Stimulated activated naive CD8-positive, alpha-beta T cell treated with anti-CD3 and anti-CD28 coated beads, Interleukin-15, amount 100 ng/mL, for 72 hours (primary cell): Measurements from ENCODE around the gene MYOM1.

Experiments
- ATAC-seq: fragments of 150-1000 bp; cut with Tn5 transposase; 2 replicates; pipeline ENCODE4 v1.10.0; 2021; ENCODE audit warnings: mild to moderate bottlenecking, moderate library complexity
- DNase-seq, 2 donors: peaks; one replicate each; pipeline ENCODE4 v3.0.0; 2021 to 2022
- H3K27ac Mint-ChIP-seq, 2 donors: one replicate each; pipeline ENCODE4 v1.8.0; 2022; ENCODE audit warnings: mild to moderate bottlenecking in 2 of 2, mixed read lengths in 2 of 2, moderate library complexity in 2 of 2
- H3K27me3 Mint-ChIP-seq: one replicate; pipeline ENCODE4 v1.8.0; 2022; ENCODE audit warnings: mixed read lengths
- H3K4me1 Mint-ChIP-seq: one replicate; pipeline ENCODE4 v1.8.0; 2022; ENCODE audit warnings: mild to moderate bottlenecking, mixed read lengths
- H3K4me3 Mint-ChIP-seq, 2 donors: one replicate each; pipeline ENCODE4 v1.8.0; 2022; ENCODE audit warnings: mild to moderate bottlenecking in 2 of 2, mixed read lengths in 2 of 2, moderate library complexity in 1 of 2
- H3K9me3 Mint-ChIP-seq, 2 donors: one replicate each; pipeline ENCODE4 v1.8.0; 2022; ENCODE audit warnings: mixed read lengths in 2 of 2

MYOM1 gene

DNA sequence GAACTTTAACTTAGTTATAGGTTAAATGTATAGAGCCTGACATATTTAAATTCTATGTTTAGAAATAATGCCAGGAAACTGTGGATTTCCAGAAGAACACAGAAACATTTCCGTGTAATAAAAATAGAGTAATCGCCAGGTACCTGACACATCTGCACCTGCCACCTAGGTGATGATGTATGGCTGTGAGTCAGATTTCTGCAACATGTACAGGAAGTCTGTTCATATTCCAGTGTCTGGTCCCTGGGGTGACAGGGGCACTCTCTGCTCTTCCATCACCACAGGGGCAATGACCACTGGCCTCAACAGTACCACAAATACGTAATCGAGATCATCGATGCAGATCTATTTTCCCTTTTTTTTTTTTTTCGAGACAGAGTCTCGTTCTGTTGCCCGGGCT, 105.7 kb downstream of the MYOM1 start:
- H3K27ac Mint-ChIP-seq, result no peak overlapping the region
- DNase-seq (no peak), ATAC-seq (no peak)
- no peaks in the 10 kb centered on the region for H3K9me3 Mint-ChIP-seq
- no peaks in the 10 kb centered on the region for H3K27me3 Mint-ChIP-seq
- no peaks in the 10 kb centered on the region for H3K4me1 Mint-ChIP-seq
- no peak overlapping the region for H3K4me3 Mint-ChIP-seq

GRCh38 chr18:3111523-3112240, 108.1 kb downstream of the MYOM1 start:
- H3K4me1 Mint-ChIP-seq, result no peaks in the 10 kb centered on the region
- DNase-seq, result no peak

GRCh38 chr18:3110034-3110752, 109.6 kb downstream of the MYOM1 start:
- Mint-ChIP-seq H3K27ac (no peak overlapping the region), H3K27me3 (no peaks in the 10 kb centered on the region), H3K4me1 (no peaks in the 10 kb centered on the region), H3K4me3 (no peak overlapping the region), H3K9me3 (no peaks in the 10 kb centered on the region)
- DNase-seq (no peak), ATAC-seq (no peak)

More at GRCh38 chr18:3111523-3112240, 108.1 kb downstream of the MYOM1 start:
- Mint-ChIP-seq H3K27ac (no peak overlapping the region), H3K27me3 (no peaks in the 10 kb centered on the region), H3K4me3 (no peak overlapping the region), H3K9me3 (no peaks in the 10 kb centered on the region)
- ATAC-seq, result no peak

- Mint-ChIP-seq H3K9me3 (no peaks in the 10 kb centered on the region), H3K27me3 (no peaks in the 10 kb centered on the region), H3K4me1 (no peaks in the 10 kb centered on the region), H3K4me3 (no peak overlapping the region), H3K27ac (no peak overlapping the region)
- DNase-seq, result no peak
- ATAC-seq, result no peak
Measured at GRCh38 chr18:3107740-3108151, 112.0 kb downstream of the MYOM1 start.

DNA sequence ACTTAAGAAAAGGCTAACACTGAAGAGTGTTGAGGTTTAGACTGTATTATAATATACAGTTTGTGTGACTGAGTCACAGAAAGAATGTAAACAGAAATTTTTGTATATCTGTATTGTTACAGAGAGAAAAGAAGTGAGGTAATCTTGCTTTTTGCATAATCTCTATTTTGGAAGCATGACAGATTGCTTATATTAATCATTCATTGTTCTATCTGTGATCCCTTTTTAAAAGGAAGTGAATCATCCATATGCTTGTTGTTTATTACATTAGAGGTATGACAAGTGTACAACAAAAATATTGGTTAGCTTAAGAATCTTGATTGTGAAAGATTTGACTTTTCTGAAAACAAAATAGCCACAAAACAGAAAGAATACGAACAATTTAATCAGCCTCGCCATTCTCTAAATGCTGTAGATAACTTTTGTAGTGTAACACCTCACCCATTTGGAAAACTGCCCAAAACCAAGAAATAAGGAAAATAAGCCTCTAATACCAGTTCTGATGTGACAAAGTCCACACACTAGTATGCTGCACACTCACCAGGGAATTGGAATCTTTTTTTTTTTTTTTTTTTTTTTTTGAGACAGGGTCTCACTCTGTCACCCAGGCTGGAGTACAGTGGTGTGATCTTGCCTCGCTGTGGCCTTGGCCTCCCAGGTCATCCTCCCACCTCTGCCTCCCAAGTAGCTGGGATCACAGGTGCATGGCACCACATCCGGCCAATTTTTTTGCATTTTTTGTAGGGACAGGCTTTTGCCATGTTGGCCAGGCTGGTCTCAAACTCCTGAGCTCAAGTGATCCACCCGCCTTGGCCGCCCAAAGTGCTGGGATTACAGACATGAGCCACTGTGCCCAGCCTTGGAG, 115.3 kb downstream of the MYOM1 start:
- Mint-ChIP-seq H3K27ac (peak overlapping the region in 1 of 2 donors; percentile 73), H3K27me3 (no peaks in the 10 kb centered on the region), H3K4me3 (no peak overlapping the region), H3K4me1 (no peaks in the 10 kb centered on the region), H3K9me3 (no peaks in the 10 kb centered on the region)
- no peak for DNase-seq
- ATAC-seq, result no peak

GRCh38 chr18:3103576-3103975, 116.2 kb downstream of the MYOM1 start:
- Mint-ChIP-seq H3K9me3 (no peaks in the 10 kb centered on the region), H3K4me3 (no peak overlapping the region), H3K27ac (no peak overlapping the region), H3K27me3 (no peaks in the 10 kb centered on the region), H3K4me1 (no peaks in the 10 kb centered on the region)
- ATAC-seq (no peak), DNase-seq (no peak)

- ATAC-seq (no peak), DNase-seq (no peak)
- no peaks in the 10 kb centered on the region for H3K27me3 Mint-ChIP-seq
- no peak overlapping the region for H3K4me3 Mint-ChIP-seq
- H3K9me3 Mint-ChIP-seq, result no peaks in the 10 kb centered on the region
- peak overlapping the region in 1 of 2 donors; percentile 13 for H3K27ac Mint-ChIP-seq
- H3K4me1 Mint-ChIP-seq, result peaks cover 2% of the 10 kb centered on the region
Measured at GRCh38 chr18:3102983-3103382, 116.8 kb downstream of the MYOM1 start.

DNA sequence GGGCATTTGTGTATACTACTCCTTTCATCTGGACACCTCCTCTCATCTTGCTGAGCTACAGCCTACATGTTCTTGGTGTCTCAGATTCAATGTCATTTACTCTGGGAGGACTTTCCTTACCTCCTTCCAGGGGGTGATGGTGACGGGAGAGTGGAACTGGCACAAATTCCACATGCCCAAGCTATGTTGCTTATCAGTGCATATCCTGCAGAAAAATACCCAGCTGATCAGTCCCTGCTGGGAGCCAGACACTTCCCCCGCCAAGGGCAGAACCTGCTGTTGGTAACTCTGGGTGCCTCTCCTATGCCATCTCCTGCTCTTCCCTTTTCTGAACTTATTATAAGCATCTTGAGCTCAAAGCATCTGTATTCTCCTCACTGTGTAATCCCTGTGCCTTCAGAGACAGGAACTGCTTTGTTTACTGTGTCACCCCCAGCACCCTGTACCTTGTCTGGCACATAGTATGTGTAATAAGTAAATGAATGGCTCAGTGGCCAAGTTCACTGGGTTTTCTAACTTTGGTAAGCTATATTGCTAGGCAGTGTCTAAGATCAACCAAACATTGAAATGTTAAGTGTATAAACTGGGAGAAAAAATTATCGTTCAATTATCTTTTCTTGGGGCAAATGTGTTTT, 119.2 kb downstream of the MYOM1 start:
- no peaks in the 10 kb centered on the region for H3K9me3 Mint-ChIP-seq
- H3K4me1 Mint-ChIP-seq, result peaks cover 25% of the 10 kb centered on the region
- no peaks in the 10 kb centered on the region for H3K27me3 Mint-ChIP-seq
- no peak overlapping the region for H3K27ac Mint-ChIP-seq
- DNase-seq (no peak), ATAC-seq (no peak)
- no peak overlapping the region for H3K4me3 Mint-ChIP-seq

DNA sequence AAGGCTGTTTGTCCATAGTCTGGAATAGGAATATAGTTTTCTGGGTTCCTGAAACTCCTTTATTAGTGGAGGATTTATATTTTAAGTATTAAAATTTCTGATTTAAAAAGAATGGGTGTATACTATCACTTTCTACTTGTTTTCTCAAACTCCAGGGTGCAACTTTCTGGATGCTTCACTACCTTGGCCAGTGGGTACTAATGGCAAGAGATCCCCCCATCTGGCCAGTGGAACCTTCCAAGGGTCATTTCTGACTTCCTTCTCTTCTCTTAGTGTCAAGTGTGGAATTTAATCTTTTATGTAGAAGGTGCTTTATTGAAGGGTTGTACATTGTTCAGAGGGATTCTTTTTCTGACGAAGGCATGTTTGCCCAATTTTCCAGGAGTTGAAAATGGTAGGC, 120.4 kb downstream of the MYOM1 start:
- DNase-seq (no peak), ATAC-seq (no peak)
- no peak overlapping the region for H3K4me3 Mint-ChIP-seq
- H3K9me3 Mint-ChIP-seq, result no peaks in the 10 kb centered on the region
- H3K4me1 Mint-ChIP-seq, result peaks cover 31% of the 10 kb centered on the region
- no peak overlapping the region for H3K27ac Mint-ChIP-seq
- H3K27me3 Mint-ChIP-seq, result no peaks in the 10 kb centered on the region

- H3K9me3 Mint-ChIP-seq, result no peaks in the 10 kb centered on the region
- ATAC-seq (peak; percentile 94), DNase-seq (peak in 1 of 2 donors; percentile 11)
- H3K4me1 Mint-ChIP-seq, result peaks cover 32% of the 10 kb centered on the region
- H3K27me3 Mint-ChIP-seq, result no peaks in the 10 kb centered on the region
- peak overlapping the region in 1 of 2 donors; percentile 78 for H3K27ac Mint-ChIP-seq
- no peak overlapping the region for H3K4me3 Mint-ChIP-seq
Measured at GRCh38 chr18:3097082-3097481, 122.7 kb downstream of the MYOM1 start.

DNA sequence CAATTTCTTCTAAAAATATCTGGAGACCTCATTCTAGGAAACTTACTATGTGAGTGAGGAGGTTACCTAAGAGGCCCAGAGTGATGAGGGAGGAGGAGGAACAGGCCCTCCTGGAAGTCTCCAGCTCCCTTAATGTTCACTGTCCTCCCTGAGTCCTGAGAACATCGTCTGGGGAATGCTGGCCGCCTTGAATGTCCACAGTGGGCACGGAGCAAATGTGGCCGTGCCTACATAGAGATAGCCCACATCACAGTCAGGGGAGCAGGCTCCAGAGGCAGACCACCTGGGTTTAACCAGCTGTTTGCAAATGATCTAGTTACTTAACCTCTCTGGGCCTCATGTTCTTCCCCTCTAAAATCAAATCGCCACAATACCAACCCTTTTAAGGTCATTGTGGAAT, 123.8 kb downstream of the MYOM1 start:
- ATAC-seq, result no peak
- Mint-ChIP-seq H3K9me3 (no peaks in the 10 kb centered on the region), H3K4me3 (no peak overlapping the region), H3K27ac (no peak overlapping the region), H3K27me3 (no peaks in the 10 kb centered on the region), H3K4me1 (peaks cover 32% of the 10 kb centered on the region)
- DNase-seq, result no peak

GRCh38 chr18:3094338-3094684, 125.5 kb downstream of the MYOM1 start:
- Mint-ChIP-seq H3K9me3 (no peaks in the 10 kb centered on the region), H3K27ac (no peak overlapping the region), H3K4me1 (peaks cover 32% of the 10 kb centered on the region), H3K4me3 (no peak overlapping the region), H3K27me3 (no peaks in the 10 kb centered on the region)
- ATAC-seq (no peak), DNase-seq (no peak)

GRCh38 chr18:3093624-3094337, 126.0 kb downstream of the MYOM1 start:
- Mint-ChIP-seq H3K27me3 (no peaks in the 10 kb centered on the region), H3K4me1 (peaks cover 32% of the 10 kb centered on the region), H3K9me3 (no peaks in the 10 kb centered on the region), H3K4me3 (no peak overlapping the region), H3K27ac (no peak overlapping the region)
- ATAC-seq (no peak), DNase-seq (no peak)

DNA sequence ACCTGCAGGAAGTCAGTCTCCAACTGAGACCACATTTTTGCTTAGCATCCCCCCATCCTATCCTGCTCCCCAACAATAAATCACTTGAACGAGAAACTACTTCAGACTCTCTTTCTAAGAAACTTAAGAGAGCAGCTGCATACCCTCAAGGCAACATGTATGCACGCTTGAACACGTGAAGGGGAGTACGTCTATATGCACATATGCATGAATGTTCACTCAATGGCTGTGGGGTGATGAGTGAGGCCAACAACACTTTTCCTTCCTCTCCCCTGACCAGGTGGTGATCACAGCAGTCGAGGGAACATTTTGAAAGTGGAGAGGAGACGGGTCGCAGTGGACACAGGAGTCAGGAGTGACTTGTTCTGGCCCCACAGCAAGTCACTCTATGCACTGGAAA, 127.0 kb downstream of the MYOM1 start:
- no peak for ATAC-seq
- Mint-ChIP-seq H3K9me3 (no peaks in the 10 kb centered on the region), H3K4me3 (no peak overlapping the region), H3K27me3 (no peaks in the 10 kb centered on the region), H3K4me1 (peaks cover 38% of the 10 kb centered on the region), H3K27ac (peak overlapping the region in 1 of 2 donors; percentile 31)
- no peak for DNase-seq

- no peak for ATAC-seq
- H3K9me3 Mint-ChIP-seq, result no peaks in the 10 kb centered on the region
- H3K4me3 Mint-ChIP-seq, result no peak overlapping the region
Measured at GRCh38 chr18:3089579-3089978, 130.2 kb downstream of the MYOM1 start.

More at GRCh38 chr18:3089579-3089978, 130.2 kb downstream of the MYOM1 start:
- H3K27ac Mint-ChIP-seq, result no peak overlapping the region
- no peak for DNase-seq
- peaks cover 14% of the 10 kb centered on the region for H3K4me1 Mint-ChIP-seq
- no peaks in the 10 kb centered on the region for H3K27me3 Mint-ChIP-seq
